DMS79 treated with DMSO at 0.1 percent for 48 hours (cell line): ENCODE data around the gene SKI.

Experiments
- DNase-seq: peaks from one replicate; lab custom pipeline; 2025; lab: John Stamatoyannopoulos, UW

The SKI gene

DNA sequence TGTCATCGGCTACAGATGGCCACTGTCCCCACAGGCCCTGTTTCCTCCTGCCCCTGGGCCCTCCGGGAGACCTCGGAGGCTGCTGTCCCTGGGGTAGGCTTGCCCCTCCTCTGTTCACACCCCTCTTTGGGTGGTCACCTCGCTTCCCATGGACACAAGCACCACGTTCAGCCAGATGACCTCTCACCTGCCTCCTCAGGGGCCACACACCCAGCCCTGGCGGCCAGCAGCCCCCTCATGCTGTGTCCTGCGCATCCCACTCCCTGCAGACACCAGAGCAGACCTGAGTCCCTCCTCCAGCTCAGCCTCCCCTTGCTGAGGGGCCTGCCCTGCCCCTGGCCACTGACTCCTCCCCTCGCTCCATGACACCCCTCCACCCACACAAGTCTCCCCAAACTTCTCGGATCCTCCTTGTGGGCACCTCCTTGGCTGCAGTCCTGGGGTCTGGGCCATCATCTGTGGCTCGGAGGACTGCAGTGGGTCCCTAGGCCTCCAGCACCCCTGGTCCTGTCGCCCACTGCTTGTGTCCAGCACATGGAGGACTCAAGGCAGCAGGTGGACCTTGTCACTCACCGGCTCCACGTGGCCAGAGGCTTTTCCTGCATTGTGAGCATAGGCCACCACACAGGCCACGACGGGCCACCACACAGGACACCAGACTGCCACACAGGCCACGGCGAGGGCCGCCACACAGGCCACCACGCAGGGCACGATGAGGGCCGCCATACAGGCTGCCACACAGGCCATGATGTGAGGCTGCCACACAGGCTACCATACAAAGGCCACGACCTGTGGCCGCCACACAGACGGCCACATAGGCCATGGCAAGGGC, 112.2 kb downstream of the SKI start:
- no peak for DNase-seq

DNA sequence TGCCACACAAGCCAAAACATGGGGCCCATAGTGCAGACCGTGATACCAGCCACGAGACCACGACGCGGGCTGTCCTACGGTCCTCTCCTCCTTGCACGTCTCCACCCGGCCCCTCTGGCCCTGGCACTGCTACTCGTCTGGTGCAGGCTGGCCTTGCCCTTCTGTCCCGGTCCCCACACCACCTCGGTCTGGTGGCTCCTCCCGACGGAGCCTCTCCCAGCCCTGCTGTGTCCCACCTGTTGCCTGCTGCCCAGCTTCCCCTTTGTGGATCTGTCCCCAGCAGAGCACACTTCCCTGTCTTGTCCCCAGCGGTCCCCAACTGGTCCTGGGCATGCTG, 112.8 kb downstream of the SKI start:
- no peak for DNase-seq

DNA sequence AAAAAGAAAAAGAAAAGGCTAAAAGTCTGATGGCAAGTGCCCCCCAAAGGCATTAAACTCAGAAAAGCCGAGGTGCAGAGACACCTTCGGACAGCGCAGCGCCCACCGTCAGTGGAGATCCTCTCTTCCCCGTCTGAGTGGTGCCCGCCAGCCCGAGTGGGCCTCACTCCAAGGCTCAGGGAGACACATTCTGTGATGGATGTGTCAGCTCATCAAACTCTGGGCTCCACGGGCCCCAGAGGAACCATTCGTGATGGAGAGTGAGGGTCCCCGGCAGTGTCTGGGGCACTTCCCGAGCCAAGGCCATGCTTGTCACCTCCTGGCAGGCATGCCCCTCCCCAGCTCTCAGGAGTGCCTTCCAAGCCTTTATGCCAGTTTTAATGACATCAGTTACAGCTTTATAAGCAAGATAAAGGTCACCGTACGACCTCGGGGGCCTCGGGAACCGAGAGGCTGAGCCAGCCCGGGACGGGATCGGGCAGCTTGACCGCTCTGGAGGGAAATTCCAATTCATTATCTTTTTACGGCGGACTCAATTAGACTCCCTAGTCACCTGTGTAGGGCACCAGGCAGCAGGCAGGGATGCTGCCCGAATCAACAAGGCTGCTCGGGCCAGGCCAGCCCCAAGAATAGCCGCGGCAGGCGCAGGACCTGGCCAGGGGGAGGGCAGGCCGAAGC, 113.7 kb downstream of the SKI start:
- DNase-seq: no peak

DNA sequence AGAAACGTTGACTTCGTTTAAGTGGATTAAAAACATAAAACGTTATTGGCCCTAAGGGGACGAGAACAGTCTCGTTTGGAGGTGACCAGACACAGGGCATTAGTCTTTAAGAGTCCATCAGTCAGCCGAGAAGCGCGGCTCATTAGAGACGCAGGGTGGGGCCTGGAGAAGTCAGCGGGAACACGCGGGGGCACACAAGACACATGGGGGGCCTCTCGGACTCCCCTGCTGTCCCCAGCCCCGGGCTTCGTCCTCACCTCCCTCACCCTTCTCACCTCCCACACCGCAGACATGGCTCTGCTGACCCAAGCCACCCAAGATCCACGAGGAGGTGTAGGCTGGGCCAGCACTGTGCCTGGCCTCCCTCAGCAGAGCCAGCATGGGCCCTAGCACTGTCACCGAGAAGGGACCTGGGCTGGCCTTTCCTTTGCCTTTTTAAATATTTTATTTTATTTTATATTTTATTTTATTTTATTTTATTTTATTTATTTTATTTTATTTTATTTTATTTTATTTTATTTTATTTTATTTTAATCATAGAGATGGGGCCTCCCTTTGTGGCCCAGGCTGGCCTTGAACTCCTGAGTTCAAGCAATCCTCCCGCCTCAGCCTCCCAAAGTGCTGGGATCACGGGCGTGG, 114.4 kb downstream of the SKI start:
- no peak for DNase-seq

DNA sequence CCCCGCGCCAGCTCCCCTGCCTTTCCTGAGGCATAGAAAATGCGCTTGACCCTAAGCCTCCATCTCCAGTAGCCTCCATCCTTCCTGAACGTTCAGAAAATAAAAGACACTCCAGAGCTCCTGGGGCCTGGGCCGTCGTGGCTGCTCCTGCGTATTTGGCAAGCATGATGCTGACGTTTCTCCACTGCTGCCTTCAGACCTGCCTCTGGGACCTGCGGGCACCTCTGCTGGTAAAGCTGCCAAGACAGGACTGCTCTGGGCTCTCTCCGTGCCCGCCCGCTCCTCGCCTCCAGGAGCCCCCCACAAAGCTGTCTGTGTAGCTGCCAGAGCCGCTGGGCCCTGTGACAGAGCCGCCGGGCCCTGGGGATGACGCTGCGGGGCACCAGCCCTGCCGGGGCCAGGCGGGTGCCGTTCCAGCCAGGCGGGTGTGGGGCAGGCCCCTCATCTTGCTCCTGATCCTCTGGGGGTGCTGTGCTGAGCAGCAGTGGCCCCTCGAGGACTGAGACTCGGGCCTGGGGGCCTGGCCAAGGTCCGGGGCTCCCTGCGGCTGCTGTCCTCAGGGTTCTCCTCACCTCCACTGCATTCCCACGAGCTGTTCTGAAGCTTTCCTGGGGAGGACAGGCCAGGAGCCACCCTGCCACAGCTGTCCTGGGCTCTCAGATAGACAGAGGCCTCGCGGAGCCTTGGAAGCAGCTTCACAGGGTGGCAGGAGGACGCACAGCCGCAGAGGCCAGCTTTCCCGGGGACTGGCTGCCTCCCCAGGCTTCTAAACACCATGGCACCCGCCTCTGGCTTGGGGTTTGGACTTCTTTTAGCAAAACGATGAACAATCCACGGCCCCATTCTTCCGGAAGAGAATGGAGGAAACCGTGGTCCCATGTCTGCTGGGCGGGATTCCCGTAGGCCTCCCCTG, 115.2 kb downstream of the SKI start:
- no peak for DNase-seq

DNA sequence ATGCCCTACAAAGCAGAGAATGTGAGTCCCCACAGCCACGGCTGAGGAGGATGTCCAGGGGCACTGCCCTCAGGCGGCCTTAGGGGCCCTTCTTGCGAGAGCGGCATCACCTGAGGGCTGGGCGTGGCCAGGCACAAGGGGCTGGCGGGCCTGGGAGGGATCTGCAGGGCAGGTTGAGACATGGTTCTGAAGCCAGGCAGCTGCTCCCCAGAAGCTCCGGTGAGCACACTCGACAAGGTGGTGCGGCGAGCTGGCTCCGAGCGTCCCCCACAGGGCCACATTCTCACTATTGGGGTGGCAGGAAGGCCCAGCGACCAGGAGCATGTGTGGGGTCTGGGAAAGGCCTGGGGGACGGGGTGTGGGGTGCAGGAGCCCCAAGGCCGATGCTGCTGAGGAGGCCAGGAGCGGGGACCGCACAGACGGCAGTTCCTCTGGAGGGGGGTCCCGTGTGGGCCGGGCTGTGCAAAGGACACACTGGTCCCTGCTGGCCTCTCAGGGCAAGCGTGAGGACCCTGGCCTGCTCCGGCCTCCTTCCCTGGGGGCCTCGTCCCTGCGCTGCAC, 116.1 kb downstream of the SKI start:
- DNase-seq: peak; percentile 80

DNA sequence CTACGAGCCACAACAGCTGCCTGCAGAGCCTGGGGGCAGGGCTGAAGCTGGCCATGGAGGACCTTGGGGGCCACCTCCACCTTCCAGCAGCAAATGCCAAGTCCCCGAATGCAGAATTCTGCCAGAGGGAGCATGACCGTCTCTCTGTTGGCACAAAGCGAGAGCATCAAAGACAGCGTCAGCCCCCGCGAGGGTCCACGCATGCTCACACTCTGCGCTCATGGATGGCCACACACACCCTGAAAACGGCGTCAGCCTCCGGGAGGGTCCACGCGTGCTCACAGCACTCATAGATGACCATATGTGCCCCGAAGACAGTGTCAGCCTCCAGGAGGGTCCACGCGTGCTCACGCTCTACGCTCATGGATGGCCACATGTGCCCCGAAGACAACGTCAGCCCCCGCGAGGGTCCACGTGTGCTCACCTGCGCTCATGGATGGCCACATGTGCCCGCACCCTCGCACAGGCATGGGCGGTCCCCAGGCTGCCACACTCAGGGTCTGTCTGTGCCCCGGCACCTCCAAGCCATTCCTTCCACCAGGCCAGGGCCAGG, 116.7 kb downstream of the SKI start:
- DNase-seq: no peak

DNA sequence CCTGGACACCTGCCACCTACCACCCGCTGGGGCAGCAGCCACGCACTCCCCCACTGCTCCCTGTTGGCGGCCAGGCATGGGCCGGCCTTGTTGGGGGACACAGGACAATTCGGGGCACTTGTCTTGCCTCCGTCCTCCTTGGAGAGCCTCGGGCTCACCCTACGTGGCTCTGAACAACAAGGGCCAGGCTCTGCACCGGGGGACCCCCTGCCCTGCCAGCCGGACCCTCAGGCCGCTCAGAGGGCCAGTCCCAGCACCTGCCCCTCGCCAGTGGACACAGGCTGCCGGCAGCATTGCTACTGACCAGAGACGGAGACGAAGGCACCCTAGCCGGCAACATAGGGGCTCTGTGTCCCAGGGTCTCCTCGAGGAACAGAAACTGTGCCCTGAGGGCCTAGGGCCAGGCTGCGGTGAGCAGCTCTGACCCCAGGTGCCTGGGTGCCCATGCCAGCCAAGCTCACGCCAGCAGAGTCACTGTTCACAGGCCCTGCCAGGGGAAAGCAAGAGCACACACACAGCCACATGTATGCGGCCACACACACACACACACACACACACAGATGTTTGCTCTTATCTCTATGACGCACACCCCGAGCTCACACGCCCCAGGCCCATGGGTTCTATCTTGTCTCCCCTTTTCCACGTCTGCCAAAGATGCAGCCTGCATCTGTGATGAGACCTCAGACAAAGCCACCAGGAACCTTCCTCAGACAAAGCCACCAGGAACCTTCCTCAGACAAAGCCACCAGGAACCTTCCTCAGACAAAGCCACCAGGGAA, 117.4 kb downstream of the SKI start:
- DNase-seq: no peak

DNA sequence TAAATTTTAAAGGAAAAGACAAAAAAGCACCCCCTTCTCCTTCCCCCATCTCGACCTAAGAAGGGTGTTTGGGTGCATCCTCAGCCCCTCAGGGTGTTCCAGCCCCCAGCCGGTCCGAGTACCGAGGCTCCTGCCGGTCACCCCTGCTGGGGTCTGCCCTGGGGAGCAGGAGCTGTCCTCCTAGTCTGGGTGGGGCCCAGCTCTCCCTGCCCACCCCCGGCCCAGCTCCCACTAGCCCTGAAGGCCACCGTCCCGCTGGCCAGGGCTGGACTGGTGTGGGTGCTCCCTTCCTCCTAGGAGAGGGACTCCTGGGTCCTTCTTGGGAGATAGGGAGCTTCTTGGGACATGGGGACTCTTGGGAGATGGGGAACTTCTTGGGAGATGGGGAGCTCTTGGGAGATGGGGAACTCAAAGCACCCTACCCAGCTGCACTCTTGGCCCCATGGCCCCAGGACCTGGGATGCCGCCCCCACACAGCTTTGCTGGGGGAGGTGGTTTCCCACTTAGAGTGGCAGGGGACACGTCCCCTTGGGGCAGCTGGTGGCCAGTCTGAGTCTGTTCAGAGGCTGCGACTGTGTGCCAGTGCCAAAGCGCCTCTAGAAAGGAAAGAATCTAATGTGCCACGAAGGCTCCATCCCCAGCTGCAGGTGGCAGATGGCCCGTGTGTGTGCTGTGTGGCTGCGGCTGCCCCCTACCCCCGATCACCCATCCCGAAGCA, 118.7 kb downstream of the SKI start:
- no peak for DNase-seq

DNA sequence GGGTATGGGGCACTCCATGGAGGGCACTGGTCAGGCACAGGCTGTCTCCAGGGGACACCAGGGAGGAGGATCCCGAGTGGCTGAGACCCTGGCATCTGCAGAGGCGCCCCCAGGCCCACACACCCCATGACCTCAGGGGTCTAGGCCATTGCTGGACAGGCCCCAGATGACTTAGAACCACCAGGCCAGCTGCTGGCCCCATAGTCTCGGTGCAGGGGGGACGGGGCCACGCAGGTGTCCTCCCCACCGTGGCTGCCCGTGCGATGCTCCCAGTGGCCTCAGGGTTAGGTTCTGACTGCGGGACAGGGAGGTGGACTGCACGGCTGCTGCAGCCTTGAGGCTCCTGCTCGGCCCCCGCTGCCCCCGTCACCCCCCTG, 119.3 kb downstream of the SKI start:
- DNase-seq: no peak

DNA sequence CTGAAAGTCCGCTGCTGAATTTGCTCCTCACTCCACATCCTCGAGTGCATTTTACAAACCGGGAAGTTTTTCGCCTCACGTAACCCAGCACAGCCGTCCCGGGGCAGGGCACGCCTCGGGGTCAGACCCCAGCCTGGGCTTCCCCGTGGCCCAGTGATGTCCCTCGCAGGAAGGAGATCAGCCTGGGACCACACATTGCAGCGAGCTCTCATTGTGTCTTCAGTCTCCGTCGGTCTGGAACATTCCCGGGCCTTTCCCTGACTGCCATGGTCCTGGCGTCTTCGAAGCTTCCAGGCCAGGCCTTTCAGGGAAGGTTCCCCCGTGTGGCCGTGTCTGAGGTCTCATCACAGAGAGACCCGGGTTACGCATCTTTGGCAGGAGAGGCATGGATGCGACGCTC, 119.8 kb downstream of the SKI start:
- DNase-seq: no peak

DNA sequence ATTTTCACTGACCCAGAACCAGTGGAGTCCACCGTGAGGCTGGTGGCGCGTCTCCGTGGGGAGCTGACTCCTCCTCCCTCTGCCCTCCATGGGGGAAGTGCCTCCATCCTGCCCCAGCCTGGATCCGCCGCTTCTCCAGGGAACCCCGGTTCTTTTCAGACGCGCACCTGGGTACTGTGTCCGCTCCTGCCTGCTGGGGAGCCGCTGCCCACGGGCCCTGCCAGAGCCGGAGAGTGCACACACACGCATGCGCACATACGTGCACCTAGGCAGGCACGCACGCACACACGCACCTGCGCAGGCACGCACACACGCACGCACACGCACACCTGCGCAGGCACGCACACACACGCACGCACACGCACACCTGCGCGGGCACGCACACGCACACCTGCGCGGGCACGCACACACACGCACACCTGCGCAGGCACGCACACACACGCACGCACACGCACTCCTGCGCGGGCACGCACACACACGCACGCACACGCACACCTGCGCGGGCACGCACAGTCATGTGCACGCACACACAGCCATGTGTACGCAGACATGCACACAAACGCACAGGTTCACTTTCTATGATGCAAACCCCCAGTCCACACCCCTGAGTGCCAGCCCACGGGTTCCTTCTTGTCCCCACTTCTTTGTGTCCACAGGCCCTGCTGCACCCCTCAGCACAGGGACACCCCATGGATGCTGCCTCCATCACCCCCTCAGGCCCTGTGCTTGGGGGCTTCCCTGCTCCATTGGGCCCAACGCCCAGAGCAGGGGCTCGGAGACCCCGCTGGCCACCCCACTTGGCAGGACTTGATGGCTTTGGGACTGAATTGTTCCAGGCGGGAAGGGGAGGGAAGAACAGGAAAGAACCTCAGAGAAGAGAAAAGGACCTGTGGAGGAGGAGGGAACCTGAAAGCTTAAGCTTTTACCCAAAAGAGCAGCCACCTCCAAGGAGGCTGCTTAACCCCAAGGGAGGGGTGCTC, 120.5 kb downstream of the SKI start:
- DNase-seq: no peak

DNA sequence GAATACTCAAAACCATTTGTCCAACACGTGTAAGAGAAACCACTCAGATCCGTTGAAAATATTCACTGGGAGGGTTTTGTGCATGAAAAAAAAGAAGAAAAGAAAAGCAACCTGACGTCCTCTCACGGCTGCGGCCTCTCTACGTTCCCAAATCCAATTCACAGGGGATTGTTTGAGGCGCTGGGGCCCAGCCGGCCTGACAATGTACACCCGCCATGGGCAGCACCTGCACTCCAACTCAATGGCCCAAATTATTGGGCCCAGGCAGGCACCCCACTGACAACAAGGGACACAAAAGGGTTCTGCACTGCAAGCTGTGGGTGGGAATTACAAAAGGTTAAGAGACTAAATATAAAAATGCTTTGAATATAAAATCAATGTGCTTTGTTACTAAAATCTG, 121.7 kb downstream of the SKI start:
- no peak for DNase-seq

DNA sequence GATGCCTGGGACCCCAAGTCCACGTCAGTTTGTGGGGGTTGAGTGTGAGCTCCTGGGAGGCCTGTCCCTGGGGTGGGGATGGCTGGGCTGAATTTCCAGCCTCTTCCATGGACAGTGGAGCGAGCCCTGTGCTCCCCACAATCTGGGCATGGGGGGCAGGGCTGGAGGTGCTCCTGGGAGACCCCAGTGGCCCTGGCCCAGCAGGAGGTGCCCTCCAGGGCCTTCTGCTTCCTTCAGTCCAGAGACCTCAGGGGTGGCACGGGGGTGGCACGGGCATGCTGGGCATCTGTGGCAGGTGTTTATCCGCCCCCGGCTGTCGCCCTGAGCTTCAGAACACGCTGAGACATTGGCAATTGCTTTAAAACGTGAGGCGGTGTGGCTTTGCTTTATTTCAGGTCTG, 122.4 kb downstream of the SKI start:
- no peak for DNase-seq

DNA sequence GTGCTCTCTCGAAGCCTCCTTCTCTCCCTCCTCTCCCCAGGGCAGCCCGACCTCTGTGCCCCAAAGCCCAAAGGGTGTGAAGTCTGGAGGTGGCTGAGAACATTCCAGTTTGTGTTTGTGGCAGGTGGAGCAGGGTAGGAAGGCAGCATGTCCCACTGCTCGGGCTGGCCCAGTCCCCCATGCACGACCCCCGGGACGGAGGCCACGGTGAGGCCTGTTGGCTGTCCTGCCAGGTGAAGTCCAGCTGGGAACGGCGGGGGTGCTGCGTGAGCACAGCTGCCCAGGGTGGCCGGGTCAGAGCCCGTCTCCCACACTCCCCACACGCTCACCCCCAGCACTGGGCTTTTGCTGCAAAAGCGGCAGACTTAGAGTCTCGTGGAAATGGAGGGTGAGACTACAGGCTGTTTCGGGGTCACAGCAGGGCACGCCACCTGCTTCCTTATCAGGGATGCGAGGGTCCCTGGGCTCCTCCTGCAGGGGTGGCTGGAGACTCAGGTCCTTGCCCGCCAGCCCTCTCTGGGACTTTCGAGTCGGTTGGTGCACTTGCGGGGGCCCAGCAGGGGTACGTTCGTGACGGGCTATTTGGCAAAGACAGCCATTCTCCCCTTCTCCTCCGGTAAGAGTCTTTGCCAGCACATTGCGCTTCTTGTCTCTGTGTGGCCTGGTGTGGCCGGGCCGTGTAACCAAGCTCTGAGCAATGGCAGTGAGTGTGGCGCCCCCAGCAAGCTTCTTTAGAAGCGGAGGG, 123.0 kb downstream of the SKI start:
- no peak for DNase-seq

DNA sequence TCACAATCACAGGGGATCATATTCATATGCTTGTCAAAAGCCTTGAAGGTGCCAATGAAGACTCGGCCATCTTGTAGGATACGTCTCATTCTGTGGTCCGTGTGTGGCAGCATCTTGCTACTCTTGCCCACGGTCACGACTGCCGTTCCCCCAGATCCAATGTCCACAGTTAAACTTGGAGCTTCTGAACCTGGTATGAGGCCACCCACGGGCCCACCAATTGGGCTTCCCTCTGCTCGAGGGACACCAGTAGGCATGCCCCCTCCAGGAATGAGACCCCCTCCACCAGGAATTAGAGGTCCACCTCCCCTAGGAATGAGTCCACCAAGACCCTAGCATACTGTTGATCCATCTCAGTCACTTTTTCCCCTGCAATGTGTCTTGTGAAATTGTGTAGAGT, 123.6 kb downstream of the SKI start:
- DNase-seq: no peak

DNA sequence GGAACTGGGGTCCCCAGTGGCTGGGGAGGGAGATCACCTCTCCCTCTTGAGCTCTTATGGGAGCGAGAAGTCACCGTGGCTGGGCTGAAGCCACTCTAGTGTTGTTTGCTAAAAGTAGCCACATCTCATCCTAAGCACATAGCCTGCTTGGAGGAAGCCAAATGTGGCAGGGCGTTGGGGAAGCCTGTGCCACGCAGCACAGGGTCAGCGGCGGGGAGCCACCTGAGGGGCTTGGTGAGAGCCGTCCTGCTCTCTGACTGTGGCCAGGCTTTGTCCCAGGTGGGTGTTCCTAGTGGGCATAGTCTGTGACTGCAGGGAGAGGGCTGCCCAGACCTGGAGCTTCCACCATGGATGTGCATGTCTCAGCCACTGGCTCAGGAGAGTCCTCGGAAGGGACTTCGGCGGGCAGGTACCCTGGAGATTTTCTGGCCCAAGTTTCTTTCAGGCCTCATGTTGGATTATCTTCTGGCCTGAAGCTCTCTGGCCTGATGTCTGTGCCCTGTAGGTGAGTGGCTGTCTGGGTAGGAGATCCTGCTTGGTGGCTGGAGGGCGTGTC, 124.3 kb downstream of the SKI start:
- DNase-seq: no peak
